HUES48 (cell line): Measurements from ENCODE around the gene GALNT14.

Source experiments
- H3K27ac ChIP-seq: one replicate; pipeline ENCODE4 v1.7.0; 2013; ENCODE audit warnings: low read depth, low read length, inconsistent platforms
- H3K27me3 ChIP-seq: 2 replicates; pipeline ENCODE4 v1.6.1; 2013; ENCODE audit warnings: mild to moderate bottlenecking, low read length; ENCODE audit not compliant: control insufficient read depth, insufficient read depth
- H3K36me3 ChIP-seq: 2 replicates; pipeline ENCODE4 v1.6.1; 2013; ENCODE audit warnings: low read length; ENCODE audit not compliant: control insufficient read depth, insufficient read depth
- H3K4me1 ChIP-seq: 2 replicates; pipeline ENCODE4 v1.6.1; 2013; ENCODE audit warnings: mild to moderate bottlenecking, low read length; ENCODE audit not compliant: control insufficient read depth, insufficient read depth
- H3K4me3 ChIP-seq: 2 replicates; pipeline ENCODE4 v1.5.1; 2013; ENCODE audit warnings: mild to moderate bottlenecking, low read depth, low read length
- H3K9ac ChIP-seq: 2 replicates; pipeline ENCODE4 v1.6.1; 2013; ENCODE audit warnings: mild to moderate bottlenecking, low read depth, low read length, moderate library complexity
- H3K9me3 ChIP-seq: 2 replicates; pipeline ENCODE4 v1.6.1; 2013; ENCODE audit warnings: low read length; ENCODE audit not compliant: control insufficient read depth, insufficient read depth

The GALNT14 gene

DNA sequence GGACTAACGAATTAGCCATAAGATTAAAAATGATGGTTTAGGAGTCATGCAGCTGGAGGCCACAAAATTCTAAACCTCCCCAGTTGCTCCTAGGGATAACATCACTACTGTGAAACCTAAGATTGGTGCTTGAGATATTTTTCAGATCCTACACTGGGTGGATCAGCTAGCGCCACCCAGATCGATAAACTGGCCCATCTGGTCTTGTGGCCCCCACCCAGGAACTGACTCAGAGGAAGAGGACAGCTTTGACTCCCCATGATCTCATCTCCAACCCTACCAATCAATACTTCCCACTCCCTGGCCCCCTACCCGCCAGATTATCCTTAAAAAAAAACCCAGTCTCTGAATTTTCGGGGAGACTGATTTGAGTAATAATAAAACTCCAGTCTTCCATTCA, 5.5 kb downstream of the GALNT14 start:
- Histone ChIP-seq H3K9ac (no peak overlapping the region), H3K9me3 (no peaks in the 10 kb centered on the region), H3K4me1 (peaks cover 31% of the 10 kb centered on the region), H3K27ac (no peak overlapping the region), H3K36me3 (no peaks in the 10 kb centered on the region), H3K4me3 (no peak overlapping the region), H3K27me3 (peaks cover 29% of the 10 kb centered on the region)

DNA sequence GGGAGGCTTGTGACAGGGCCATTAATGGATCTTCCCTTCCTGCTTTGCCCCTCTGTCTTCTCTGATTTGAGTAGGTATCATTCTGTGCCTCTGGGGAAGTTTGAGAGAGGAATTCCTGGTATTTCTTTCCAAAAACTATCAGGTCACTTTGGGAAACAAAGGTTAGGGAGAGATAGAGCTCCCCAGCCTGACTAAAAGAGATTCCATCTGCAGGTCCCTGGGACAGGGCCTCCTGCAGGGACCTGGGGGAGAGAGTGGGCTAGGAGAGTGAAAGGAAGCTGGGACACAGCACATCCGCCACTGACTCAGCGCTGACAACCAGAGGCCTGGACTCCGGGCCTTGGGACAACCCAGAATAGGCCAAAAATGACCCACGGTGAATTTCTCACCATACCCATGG, 6.4 kb downstream of the GALNT14 start:
- Histone ChIP-seq H3K27me3 (peaks cover 20% of the 10 kb centered on the region), H3K9ac (no peak overlapping the region), H3K36me3 (no peaks in the 10 kb centered on the region), H3K4me3 (no peak overlapping the region), H3K4me1 (peaks cover 28% of the 10 kb centered on the region), H3K27ac (no peak overlapping the region), H3K9me3 (no peaks in the 10 kb centered on the region)

GRCh38 chr2:31129375-31130171, 8.7 kb downstream of the GALNT14 start:
- Histone ChIP-seq H3K9me3 (no peaks in the 10 kb centered on the region), H3K9ac (no peak overlapping the region), H3K36me3 (no peaks in the 10 kb centered on the region), H3K4me1 (peaks cover 21% of the 10 kb centered on the region), H3K27ac (no peak overlapping the region), H3K4me3 (no peak overlapping the region), H3K27me3 (no peaks in the 10 kb centered on the region)

DNA sequence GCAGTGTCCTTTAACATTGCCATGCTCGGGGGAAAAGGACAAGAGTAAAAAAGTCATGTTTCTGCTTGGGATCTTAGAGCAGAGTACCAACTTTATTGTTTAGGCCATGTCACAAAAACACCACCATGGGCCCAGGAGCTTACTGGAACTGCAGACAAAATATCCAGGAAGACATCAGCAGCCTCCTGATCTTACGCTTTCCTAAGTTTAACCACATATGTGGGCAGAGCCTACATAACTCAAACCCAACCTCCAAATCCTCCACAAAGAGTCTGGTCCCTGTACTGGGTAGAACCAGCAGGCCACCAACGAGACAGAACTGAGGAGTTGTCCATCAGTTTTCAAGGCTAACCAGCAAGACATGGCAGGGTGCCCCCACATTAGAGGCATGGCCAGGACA, 10.3 kb downstream of the GALNT14 start:
- Histone ChIP-seq H3K27ac (no peak overlapping the region), H3K4me1 (peaks cover 21% of the 10 kb centered on the region), H3K9ac (no peak overlapping the region), H3K4me3 (no peak overlapping the region), H3K27me3 (no peaks in the 10 kb centered on the region), H3K36me3 (no peaks in the 10 kb centered on the region), H3K9me3 (no peaks in the 10 kb centered on the region)

- peaks cover 11% of the 10 kb centered on the region; the same call in 1 of the 2 replicates for H3K4me1 ChIP-seq
- no peaks in the 10 kb centered on the region for H3K36me3 ChIP-seq
- no peak overlapping the region for H3K4me3 ChIP-seq
- no peaks in the 10 kb centered on the region for H3K9me3 ChIP-seq
- no peak overlapping the region for H3K27ac ChIP-seq
- H3K9ac ChIP-seq, result no peak overlapping the region
- H3K27me3 ChIP-seq, result no peaks in the 10 kb centered on the region
Observed at GRCh38 chr2:31125918-31126695, 12.1 kb downstream of the GALNT14 start.

DNA sequence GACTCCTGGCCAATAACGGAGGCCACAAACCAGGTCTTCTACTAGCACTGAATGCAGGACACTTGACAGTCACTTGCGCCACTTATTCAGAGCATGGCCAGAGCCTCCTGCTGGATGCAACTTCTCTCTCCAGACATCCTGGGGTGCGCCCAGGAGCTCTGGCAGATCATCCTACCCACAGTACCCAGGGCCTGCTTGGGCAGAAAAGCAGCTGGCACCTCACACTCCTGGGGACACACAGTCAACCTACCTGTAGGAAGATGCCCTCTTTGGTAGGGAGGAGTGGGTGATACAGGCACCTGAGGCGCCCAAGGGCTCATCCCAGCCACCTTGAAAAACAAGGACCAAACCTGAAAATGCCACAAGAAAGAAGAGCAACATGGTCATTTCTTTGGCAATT, 13.3 kb downstream of the GALNT14 start:
- H3K9me3 ChIP-seq, result no peaks in the 10 kb centered on the region
- peaks cover 4% of the 10 kb centered on the region; the same call in 1 of the 2 replicates for H3K4me1 ChIP-seq
- H3K27ac ChIP-seq, result no peak overlapping the region
- no peaks in the 10 kb centered on the region for H3K27me3 ChIP-seq
- H3K36me3 ChIP-seq, result no peaks in the 10 kb centered on the region
- H3K9ac ChIP-seq, result no peak overlapping the region
- no peak overlapping the region for H3K4me3 ChIP-seq

GRCh38 chr2:31122133-31122532, 16.1 kb downstream of the GALNT14 start:
- Histone ChIP-seq H3K9ac (no peak overlapping the region), H3K9me3 (no peaks in the 10 kb centered on the region), H3K36me3 (no peaks in the 10 kb centered on the region), H3K4me3 (no peak overlapping the region), H3K27ac (no peak overlapping the region), H3K4me1 (no peaks in the 10 kb centered on the region), H3K27me3 (no peaks in the 10 kb centered on the region)

- 0 out of 2 replicates have a peak, but pooled peaks cover 4% of the 10 kb centered on the region for H3K27me3 ChIP-seq
- H3K4me3 ChIP-seq, result no peak overlapping the region
- H3K36me3 ChIP-seq, result no peaks in the 10 kb centered on the region
- peaks cover 17% of the 10 kb centered on the region for H3K9me3 ChIP-seq
- H3K4me1 ChIP-seq, result no peaks in the 10 kb centered on the region
- H3K27ac ChIP-seq, result no peak overlapping the region
- no peak overlapping the region for H3K9ac ChIP-seq
Observed at GRCh38 chr2:31113765-31114164, 24.5 kb downstream of the GALNT14 start.

GRCh38 chr2:31112544-31112943, 25.7 kb downstream of the GALNT14 start:
- no peaks in the 10 kb centered on the region for H3K36me3 ChIP-seq
- H3K9ac ChIP-seq, result no peak overlapping the region

GRCh38 chr2:31110998-31111397, 27.2 kb downstream of the GALNT14 start:
- Histone ChIP-seq H3K27ac (no peak overlapping the region), H3K9ac (no peak overlapping the region), H3K36me3 (no peaks in the 10 kb centered on the region), H3K9me3 (peaks cover 17% of the 10 kb centered on the region), H3K4me1 (no peaks in the 10 kb centered on the region), H3K27me3 (0 out of 2 replicates have a peak, but pooled peaks cover 4% of the 10 kb centered on the region), H3K4me3 (no peak overlapping the region)

More at GRCh38 chr2:31112544-31112943, 25.7 kb downstream of the GALNT14 start:
- no peaks in the 10 kb centered on the region for H3K4me1 ChIP-seq
- 0 out of 2 replicates have a peak, but pooled peaks cover 4% of the 10 kb centered on the region for H3K27me3 ChIP-seq
- H3K9me3 ChIP-seq, result peaks cover 17% of the 10 kb centered on the region
- H3K4me3 ChIP-seq, result no peak overlapping the region
- no peak overlapping the region for H3K27ac ChIP-seq

DNA sequence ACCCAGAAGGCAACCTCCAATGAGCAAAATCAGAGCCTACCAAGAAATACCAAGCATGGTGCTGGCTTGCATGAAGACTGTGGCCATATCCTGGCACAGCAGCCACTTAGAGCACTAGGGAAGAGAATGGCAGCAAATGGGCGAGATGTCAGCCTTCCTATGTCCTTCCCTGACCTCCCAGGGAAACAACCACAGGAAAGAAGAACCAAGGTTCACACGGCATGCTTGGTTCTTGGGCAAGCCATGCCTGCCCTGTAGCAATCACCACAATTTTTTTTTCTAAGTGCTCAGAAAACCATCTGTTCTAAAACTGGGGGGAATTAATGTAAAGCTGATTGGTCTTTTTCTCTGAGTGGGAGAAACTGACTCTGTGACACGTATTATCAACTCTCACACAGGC, 27.8 kb downstream of the GALNT14 start:
- H3K36me3 ChIP-seq, result no peaks in the 10 kb centered on the region
- no peaks in the 10 kb centered on the region for H3K4me1 ChIP-seq
- H3K27me3 ChIP-seq, result 0 out of 2 replicates have a peak, but pooled peaks cover 4% of the 10 kb centered on the region
- H3K9ac ChIP-seq, result no peak overlapping the region
- H3K9me3 ChIP-seq, result peaks cover 14% of the 10 kb centered on the region
- no peak overlapping the region for H3K4me3 ChIP-seq
- H3K27ac ChIP-seq, result no peak overlapping the region
